ENCODE data around the gene CENATAC. TPM values are rescaled to one million over a fixed set of nuclear protein-coding genes. Genes with fewer than 3 reads are reported as not detected.

Gene CENATAC
- total RNA-seq, 1 experiment from 2014 or later = 55.2 TPM

DNA sequence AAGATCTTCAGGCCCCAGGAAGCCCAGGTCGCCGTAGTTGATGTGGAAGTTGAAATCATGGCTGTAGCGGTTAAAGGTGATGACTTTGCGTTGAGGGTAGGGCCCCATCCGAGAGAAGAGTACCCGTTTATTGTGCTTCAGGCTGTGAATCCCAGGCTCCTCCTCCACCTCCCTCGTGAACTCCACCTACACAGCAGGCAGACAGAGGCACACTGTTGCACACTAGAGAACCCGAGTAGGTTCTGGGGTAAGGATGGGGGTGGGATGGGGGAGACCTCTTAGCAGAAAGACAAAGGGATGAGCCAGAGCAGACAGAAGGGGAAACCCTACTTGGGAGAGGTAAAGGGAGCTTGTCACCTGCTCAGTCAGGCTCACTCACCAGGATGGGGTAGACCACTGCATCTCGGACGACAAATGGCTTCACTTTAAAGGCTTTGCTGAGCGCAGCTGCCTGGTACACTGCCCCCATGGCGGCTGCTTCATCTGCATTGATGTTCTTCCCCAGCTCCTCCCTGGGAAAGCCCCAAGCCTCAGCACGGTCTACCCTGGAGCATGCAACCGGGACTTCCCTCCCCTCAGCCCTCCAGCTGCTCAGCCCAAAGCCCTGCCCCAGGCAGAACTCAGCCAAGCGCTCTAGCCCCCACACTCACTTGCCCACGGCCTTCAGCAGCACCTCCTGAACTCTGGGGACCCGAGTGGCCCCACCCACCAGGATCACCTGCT is 53.7 kb downstream of the CENATAC start:
- Histone ChIP-seq H4K20me1 (ENCODE audit: control insufficient read depth, insufficient read depth, insufficient read length) (no peaks in the 10 kb centered on the region), H3K9me3 (ENCODE audit: control insufficient read depth, low read depth, low read length) (no peaks in the 10 kb centered on the region), H2AFZ (ENCODE audit: low read length) (no peak overlapping the region), H3K27me3 (ENCODE audit: insufficient read depth, low read length) (0 out of 2 replicates have a peak, but pooled peaks cover 3% of the 10 kb centered on the region), H4K91ac (ENCODE audit: insufficient read length, low read depth, low read length) (no peak overlapping the region), H3T11ph (ENCODE audit: low read length) (no peak overlapping the region), H4K8ac (replicated peaks; ENCODE audit: insufficient read length, low read depth, low read length) (no peak overlapping the region), H3K56ac (ENCODE audit: insufficient read length, low read depth, low read length) (no peak overlapping the region), H2BK20ac (ENCODE audit: low read depth, low read length, poor library complexity, severe bottlenecking) (no peak overlapping the region), H2AK5ac (ENCODE audit: insufficient read length, low read length) (no peak overlapping the region), H2BK12ac (ENCODE audit: insufficient read length, low read depth, low read length) (no peak overlapping the region), H2BK5ac (ENCODE audit: insufficient read length, low read length) (no peak overlapping the region), H3K27ac (ENCODE audit: insufficient read length, low read depth, low read length) (no peak overlapping the region), H3K79me1 (ENCODE audit: insufficient read depth, low read depth, low read length, poor library complexity, severe bottlenecking) (peaks cover 13% of the 10 kb centered on the region), H3K14ac (ENCODE audit: insufficient read depth, low read length) (no peak overlapping the region), H3K18ac (ENCODE audit: insufficient read length, low read depth, low read length) (no peak overlapping the region), H3K4me2 (ENCODE audit: insufficient read depth, insufficient read length, low read length) (no peak overlapping the region), H3K4ac (ENCODE audit: low read depth, low read length) (no peak overlapping the region), H2BK15ac (ENCODE audit: low read depth, low read length) (no peak overlapping the region), H4K5ac (ENCODE audit: insufficient read length, low read depth, low read length) (no peak overlapping the region), H2BK120ac (ENCODE audit: low read depth, low read length, poor library complexity, severe bottlenecking) (no peak overlapping the region), H3K4me1 (ENCODE audit: insufficient read depth, low read length) (no peaks in the 10 kb centered on the region; the same call in 1 of the 2 replicates), H3K9ac (ENCODE audit: extremely low read depth, insufficient read length, low read length) (no peak overlapping the region), H3K79me2 (ENCODE audit: insufficient read depth, low read length) (peaks cover 10% of the 10 kb centered on the region), H3K23ac (ENCODE audit: insufficient read length, low read depth, low read length) (no peak overlapping the region), H3K23me2 (ENCODE audit: insufficient read length, low read depth, low read length, poor library complexity, severe bottlenecking) (peaks cover 6% of the 10 kb centered on the region)
- DNase-seq = no peak
- H3K36me3 Mint-ChIP-seq (ENCODE audit: insufficient read depth in 1 of 3, low read depth in 3 of 3) = peaks cover 84 to 96% (median 90%) of the 10 kb centered on the region in 3 experiments
- H3K4me1 Mint-ChIP-seq = peaks cover 8 to 12% of the 10 kb centered on the region in 2 experiments
- TF ChIP-seq, protein P1, sequence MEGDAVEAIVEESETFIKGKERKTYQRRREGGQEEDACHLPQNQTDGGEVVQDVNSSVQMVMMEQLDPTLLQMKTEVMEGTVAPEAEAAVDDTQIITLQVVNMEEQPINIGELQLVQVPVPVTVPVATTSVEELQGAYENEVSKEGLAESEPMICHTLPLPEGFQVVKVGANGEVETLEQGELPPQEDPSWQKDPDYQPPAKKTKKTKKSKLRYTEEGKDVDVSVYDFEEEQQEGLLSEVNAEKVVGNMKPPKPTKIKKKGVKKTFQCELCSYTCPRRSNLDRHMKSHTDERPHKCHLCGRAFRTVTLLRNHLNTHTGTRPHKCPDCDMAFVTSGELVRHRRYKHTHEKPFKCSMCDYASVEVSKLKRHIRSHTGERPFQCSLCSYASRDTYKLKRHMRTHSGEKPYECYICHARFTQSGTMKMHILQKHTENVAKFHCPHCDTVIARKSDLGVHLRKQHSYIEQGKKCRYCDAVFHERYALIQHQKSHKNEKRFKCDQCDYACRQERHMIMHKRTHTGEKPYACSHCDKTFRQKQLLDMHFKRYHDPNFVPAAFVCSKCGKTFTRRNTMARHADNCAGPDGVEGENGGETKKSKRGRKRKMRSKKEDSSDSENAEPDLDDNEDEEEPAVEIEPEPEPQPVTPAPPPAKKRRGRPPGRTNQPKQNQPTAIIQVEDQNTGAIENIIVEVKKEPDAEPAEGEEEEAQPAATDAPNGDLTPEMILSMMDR (conservative IDR thresholded peaks at IDR 0.05) = no peak
- no peaks in the 10 kb centered on the region for H3K27me3 Mint-ChIP-seq (ENCODE audit: low read depth)
- no peak overlapping the region for H3K27ac Mint-ChIP-seq
- WGBS (ENCODE audit: extremely low coverage, insufficient read length, low lambda C conversion rate) = no CpG with 5 or more reads among the region's 17 CpGs
- no peaks in the 10 kb centered on the region for H3K9me3 Mint-ChIP-seq
- H3K4me3 Mint-ChIP-seq = no peak overlapping the region; a peak in 1 of 5 replicates
